Uterus (tissue), 4 donors: ENCODE results near the gene CSF1R. TPM values are rescaled to one million over a fixed set of nuclear protein-coding genes. Genes with fewer than 3 reads are reported as not detected.

Experiments used
- DNase-seq, 2 donors: peaks; one replicate each; pipeline ENCODE4 v3.0.0-alpha.2; 2019 to 2020
- H3K27ac ChIP-seq, 2 donors: fragments of 200-600 bp; sonication (generic); 1 replicate in 1 of 2; 2 replicates in 1 of 2; pipeline ENCODE4 v1.5.1; 2016 to 2018
- H3K27me3 ChIP-seq, 2 donors: fragments of 200-600 bp; sonication (generic); one replicate each; pipeline ENCODE4 v1.5.1; 2018 to 2019; ENCODE audit warnings: control low read depth in 1 of 2
- H3K36me3 ChIP-seq, 2 donors: fragments of 200-600 bp; sonication (generic); one replicate each; pipeline ENCODE4 v1.5.1; 2019; ENCODE audit warnings: control low read depth in 1 of 2
- H3K4me1 ChIP-seq, 2 donors: fragments of 200-600 bp; sonication (generic); one replicate each; pipeline ENCODE4 v1.5.1; 2018 to 2019; ENCODE audit warnings: control low read depth in 1 of 2
- H3K4me3 ChIP-seq, 2 donors: fragments of 200-600 bp; sonication (generic); 1 replicate in 1 of 2; 2 replicates in 1 of 2; pipeline ENCODE4 v1.5.1; 2018 to 2019; ENCODE audit warnings: mild to moderate bottlenecking in 1 of 2
- H3K9me3 ChIP-seq, 2 donors: fragments of 200-600 bp; sonication (generic); one replicate each; pipeline ENCODE4 v1.5.1; 2019; ENCODE audit warnings: control low read depth in 1 of 2
- CTCF ChIP-seq, 4 experiments: fragments of 200-600 bp in 2 of 4; fragments of 450-650 bp in 2 of 4; sonication (generic) in 2 of 4; IDR thresholded peaks; one replicate each; pipeline ENCODE4 v1.5.1; 2016 to 2019; ENCODE audit warnings: antibody characterized with exemption in 4 of 4, mild to moderate bottlenecking in 2 of 4, moderate library complexity in 1 of 4
- POLR2A ChIP-seq, 2 donors: fragments of 450-650 bp; IDR thresholded peaks; one replicate each; pipeline ENCODE4 v1.6.1; 2016; ENCODE audit warnings: antibody characterized with exemption in 2 of 2, mild to moderate bottlenecking in 1 of 2, moderate library complexity in 1 of 2
- intact Hi-C: fragments of 100-400 bp; cut with DNase I; formaldehyde crosslinking; loops from one replicate; pipeline ENCODE4 v1.15.1; 2023; ENCODE audit warnings: low total_unique reads
- total RNA-seq, 4 donors: library from RNA; depleted of rRNA in 3 of 4; stranded (reverse); fragments of >200 nt in 3 of 4; gene quantifications; one replicate each; pipeline versions ENCODE4 v1.1.0 to v1.2.4, GENCODE V29; 2014 to 2023
- donor health status: DM: yes; HTN: yes; CAD: no.

CSF1R gene
- total RNA-seq, 4 donors from 2014 or later, result 1.0 to 42.9 (median 22.8) TPM

DNA sequence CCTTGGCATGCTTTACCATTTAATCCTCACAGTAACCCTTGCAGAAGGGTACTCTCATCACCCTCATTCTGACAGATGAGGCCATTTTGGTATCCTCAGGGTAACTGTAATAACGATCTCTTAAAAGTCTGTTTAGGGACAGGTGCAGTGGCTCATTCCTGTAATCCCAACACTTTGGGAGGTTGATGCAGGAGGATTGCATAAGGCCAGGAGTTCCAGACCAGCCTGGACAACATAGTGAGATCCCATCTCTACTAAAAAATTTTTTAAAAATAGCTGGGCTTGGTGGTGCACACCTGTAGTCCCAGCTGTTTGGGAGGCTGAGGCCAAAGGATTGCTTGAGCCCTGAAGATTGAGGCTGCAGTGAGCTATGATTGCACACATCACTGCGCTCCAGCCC is 31.8 kb downstream of the CSF1R start:
- no peaks in the 10 kb centered on the region for H3K4me1 ChIP-seq
- no peak overlapping the region for H3K4me3 ChIP-seq
- intact Hi-C loops, result loop anchor here (10.0 kb wide), 1 partner anchor 50 kb away; no protein-coding TSS in a partner anchor
- H3K27me3 ChIP-seq, result no peaks in the 10 kb centered on the region
- no peak for TF ChIP-seq POLR2A (IDR thresholded peaks at IDR 0.05)
- no peak for TF ChIP-seq CTCF (IDR thresholded peaks at IDR 0.05)
- no peak for DNase-seq
- H3K36me3 ChIP-seq, result no peaks in the 10 kb centered on the region
- H3K9me3 ChIP-seq, result no peaks in the 10 kb centered on the region
- H3K27ac ChIP-seq, result no peak overlapping the region

DNA sequence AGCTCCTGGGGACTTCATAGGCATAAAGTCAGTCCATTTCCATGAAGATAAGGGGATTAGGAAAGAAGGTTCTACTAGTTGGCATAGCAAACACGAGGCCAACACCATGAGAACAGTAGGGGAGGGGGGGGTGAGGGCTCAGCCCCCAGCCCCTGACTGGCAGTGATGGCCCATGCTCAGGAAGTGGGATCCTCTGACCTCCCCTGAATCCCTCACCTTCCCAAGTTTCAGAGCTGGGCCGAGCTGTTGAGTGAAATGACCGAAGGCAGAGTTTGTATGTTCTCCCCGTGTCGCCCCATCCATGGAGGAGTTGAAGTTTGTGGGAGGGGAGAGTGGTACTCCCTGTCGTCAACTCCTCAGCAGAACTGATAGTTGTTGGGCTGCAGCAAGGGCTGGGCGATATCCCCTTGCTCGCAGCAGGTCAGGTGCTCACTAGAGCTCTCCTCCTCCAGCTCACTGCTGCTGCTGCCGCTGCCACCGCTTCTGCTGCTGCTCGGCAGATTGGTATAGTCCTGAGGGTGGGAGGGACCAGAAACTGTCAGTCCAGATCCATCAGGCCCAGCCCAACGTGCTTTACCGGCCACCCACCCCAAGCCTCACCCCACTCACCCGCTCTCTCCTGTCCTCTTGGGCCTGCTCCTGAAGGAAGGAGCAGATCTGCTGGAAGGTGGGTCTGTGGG is 32.5 kb downstream of the CSF1R start:
- Histone ChIP-seq H3K27ac (peak overlapping the region in 1 of 2 donors; percentile 11), H3K9me3 (no peaks in the 10 kb centered on the region), H3K4me1 (no peaks in the 10 kb centered on the region), H3K36me3 (no peaks in the 10 kb centered on the region), H3K27me3 (no peaks in the 10 kb centered on the region), H3K4me3 (no peak overlapping the region)
- no peak for DNase-seq
- TF ChIP-seq CTCF (IDR thresholded peaks at IDR 0.05) (no peak), POLR2A (IDR thresholded peaks at IDR 0.05) (no peak)
- intact Hi-C loops, result loop anchor here (10.0 kb wide), 1 partner anchor 51 kb away; no protein-coding TSS in a partner anchor

DNA sequence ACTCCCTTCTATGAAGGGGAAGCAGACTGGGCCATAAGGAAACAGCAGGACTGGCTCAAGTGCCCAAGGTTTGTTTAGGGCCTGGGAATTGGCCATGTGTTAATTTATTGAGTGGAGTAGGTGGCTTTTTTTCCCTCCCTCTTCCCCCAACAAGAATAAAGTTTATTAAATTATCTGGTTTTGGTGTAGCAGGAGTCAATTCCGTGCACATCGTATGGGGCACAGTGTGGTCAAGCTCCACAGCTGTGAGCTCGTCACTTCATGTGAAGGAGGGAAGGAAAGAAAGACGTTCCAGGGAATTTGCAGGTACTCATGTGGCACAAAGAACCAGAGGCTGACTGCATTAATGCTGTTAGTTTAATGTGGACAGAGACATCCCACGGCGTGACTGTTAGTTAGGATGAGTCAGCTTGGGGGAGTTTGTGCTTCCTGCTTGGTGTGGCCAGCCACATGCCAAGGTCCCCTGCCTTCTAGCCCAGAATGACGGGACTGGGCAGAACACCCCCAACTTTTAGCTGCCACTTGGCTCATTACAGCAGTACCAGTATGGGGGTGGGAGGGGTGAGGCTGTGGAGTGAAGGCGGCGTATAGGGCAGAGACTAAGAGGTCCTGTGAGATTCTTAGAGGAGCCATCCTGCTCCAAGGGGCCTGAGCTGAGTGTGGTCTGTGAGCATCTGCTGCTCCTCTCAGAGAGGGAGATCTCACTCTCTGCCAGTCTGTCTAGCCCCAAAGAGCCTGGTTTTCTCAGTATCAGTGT is 33.2 kb downstream of the CSF1R start:
- no peaks in the 10 kb centered on the region for H3K27me3 ChIP-seq
- no peaks in the 10 kb centered on the region for H3K36me3 ChIP-seq
- TF ChIP-seq CTCF (IDR thresholded peaks at IDR 0.05) (no peak), POLR2A (IDR thresholded peaks at IDR 0.05) (no peak)
- no peaks in the 10 kb centered on the region for H3K4me1 ChIP-seq
- intact Hi-C loops, result loop anchor here (10.0 kb wide), 1 partner anchor 52 kb away; no protein-coding TSS in a partner anchor
- no peak for DNase-seq
- H3K9me3 ChIP-seq, result no peaks in the 10 kb centered on the region
- H3K27ac ChIP-seq, result peak overlapping the region in 1 of 2 donors; percentile 11
- no peak overlapping the region for H3K4me3 ChIP-seq

GRCh38 chr5:150052226-150052955 is 34.0 kb downstream of the CSF1R start:
- intact Hi-C loops, result loop anchor here (10.0 kb wide), 1 partner anchor 52 kb away; no protein-coding TSS in a partner anchor
- Histone ChIP-seq H3K4me1 (no peaks in the 10 kb centered on the region), H3K27ac (no peak overlapping the region), H3K4me3 (no peak overlapping the region), H3K36me3 (no peaks in the 10 kb centered on the region), H3K27me3 (no peaks in the 10 kb centered on the region), H3K9me3 (no peaks in the 10 kb centered on the region)
- no peak for TF ChIP-seq POLR2A (IDR thresholded peaks at IDR 0.05)
- TF ChIP-seq CTCF (IDR thresholded peaks at IDR 0.05), result no peak
- no peak for DNase-seq
